Bronchial epithelial cell (primary cell): ENCODE results near the gene PCBD2. TPM values are rescaled to one million over a fixed set of nuclear protein-coding genes. Genes with fewer than 3 reads are reported as not detected.

Experiments used
- DNase-seq: peaks from one replicate; pipeline ENCODE4 v3.0.0-alpha.2; 2010; ENCODE audit warnings: low read depth
- FAIRE-seq: peaks from 2 replicates; lab custom pipeline; 2011; peaks lifted over from hg19 to GRCh38; lab: Jason Lieb, UNC
- H3K27me3 ChIP-seq: 2 replicates; pipeline ENCODE4 v1.5.1; 2011; ENCODE audit warnings: low read length; ENCODE audit not compliant: control insufficient read depth, insufficient read depth
- H3K36me3 ChIP-seq: 2 replicates; pipeline ENCODE4 v1.5.1; 2011; ENCODE audit warnings: low read length; ENCODE audit not compliant: control insufficient read depth, insufficient read depth
- H3K4me3 ChIP-seq: 2 replicates; pipeline ENCODE4 v1.5.1; 2011; ENCODE audit warnings: mild to moderate bottlenecking, low read depth, low read length, control low read depth
- total RNA-seq: library from RNA; depleted of rRNA; stranded (reverse); fragments of >200 nt; gene quantifications from 2 replicates; pipeline ENCODE4 v1.2.1, GENCODE V29; 2014
- TF ChIP-seq, protein P1 (sequence below): IDR thresholded peaks from 2 replicates; pipeline ENCODE4 v1.5.1; 2011; ENCODE audit warnings: mild to moderate bottlenecking, moderate library complexity, low read length, control low read depth, inconsistent platforms; ENCODE audit not compliant: insufficient read depth, severe bottlenecking

PCBD2 gene
- total RNA-seq, 1 donor from 2014 or later, result 6.8 TPM

DNA sequence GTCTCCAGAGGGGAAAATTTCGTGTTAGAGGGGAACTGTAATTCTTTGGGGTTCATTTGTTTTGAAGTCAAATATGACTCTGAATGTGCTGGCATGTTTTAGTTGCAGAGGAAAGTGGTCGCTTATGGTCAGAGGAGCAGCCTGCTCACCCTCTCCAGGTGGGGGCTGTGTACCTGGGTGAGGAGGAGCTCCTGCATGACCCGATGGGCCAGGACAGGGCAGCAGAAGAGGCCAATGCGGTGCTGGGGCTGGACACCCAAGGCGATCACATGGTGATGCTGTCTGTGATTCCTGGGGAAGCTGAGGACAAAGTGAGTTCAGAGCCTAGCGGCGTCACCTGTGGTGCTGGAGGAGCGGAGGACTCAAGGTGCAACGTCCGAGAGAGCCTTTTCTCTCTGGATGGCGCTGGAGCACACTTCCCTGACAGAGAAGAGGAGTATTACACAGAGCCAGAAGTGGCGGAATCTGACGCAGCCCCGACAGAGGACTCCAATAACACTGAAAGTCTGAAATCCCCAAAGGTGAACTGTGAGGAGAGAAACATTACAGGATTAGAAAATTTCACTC is 17.3 kb upstream of the PCBD2 start:
- Histone ChIP-seq H3K4me3 (no peak overlapping the region), H3K36me3 (no peaks in the 10 kb centered on the region), H3K27me3 (no peaks in the 10 kb centered on the region)
- FAIRE-seq, result no peak
- TF ChIP-seq, protein P1, sequence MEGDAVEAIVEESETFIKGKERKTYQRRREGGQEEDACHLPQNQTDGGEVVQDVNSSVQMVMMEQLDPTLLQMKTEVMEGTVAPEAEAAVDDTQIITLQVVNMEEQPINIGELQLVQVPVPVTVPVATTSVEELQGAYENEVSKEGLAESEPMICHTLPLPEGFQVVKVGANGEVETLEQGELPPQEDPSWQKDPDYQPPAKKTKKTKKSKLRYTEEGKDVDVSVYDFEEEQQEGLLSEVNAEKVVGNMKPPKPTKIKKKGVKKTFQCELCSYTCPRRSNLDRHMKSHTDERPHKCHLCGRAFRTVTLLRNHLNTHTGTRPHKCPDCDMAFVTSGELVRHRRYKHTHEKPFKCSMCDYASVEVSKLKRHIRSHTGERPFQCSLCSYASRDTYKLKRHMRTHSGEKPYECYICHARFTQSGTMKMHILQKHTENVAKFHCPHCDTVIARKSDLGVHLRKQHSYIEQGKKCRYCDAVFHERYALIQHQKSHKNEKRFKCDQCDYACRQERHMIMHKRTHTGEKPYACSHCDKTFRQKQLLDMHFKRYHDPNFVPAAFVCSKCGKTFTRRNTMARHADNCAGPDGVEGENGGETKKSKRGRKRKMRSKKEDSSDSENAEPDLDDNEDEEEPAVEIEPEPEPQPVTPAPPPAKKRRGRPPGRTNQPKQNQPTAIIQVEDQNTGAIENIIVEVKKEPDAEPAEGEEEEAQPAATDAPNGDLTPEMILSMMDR, result no peak
- DNase-seq, result no peak

DNA sequence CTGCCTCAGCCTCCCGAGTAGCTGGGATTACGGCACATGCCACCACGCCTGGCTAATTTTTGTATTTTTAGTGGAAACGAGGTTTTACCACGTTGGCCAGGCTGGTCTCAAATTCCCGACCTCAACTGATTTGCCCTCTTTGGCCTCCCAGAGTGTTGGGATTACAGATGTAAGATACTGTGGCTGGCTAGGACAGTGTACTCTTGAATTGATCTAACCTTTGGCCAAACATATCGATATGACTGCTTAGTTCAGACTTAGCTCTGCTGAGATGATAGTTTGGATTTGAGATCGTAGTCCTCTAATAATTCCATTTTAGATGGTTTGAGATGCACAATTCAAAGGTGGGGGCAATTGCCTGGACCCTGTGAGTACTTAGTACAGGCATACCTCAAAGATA is 15.6 kb upstream of the PCBD2 start:
- Histone ChIP-seq H3K27me3 (no peaks in the 10 kb centered on the region), H3K4me3 (no peak overlapping the region), H3K36me3 (no peaks in the 10 kb centered on the region)
- FAIRE-seq (no peak), DNase-seq (no peak)
- TF ChIP-seq, protein P1, result no peak

DNA sequence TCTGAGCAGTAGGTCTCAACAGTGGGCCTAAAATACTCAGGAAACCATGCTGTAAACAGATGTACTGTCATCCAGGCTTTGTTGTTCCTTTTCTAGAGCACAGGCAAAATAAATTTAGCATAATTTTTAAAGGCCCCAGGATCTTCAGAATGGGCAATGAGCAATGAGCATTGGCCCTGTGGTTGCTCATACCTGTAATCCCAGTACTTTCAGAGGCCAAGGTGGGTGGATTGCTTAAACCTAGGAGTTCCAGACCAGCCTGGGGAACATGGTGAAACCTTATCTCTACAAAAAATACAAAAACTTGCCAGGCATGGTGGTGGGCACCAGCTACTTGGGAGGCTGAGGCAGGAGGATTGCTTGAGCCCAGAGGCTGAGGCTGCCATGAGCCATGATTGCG is 13.5 kb upstream of the PCBD2 start:
- peaks cover 2% of the 10 kb centered on the region for H3K36me3 ChIP-seq
- FAIRE-seq, result no peak
- no peak overlapping the region for H3K4me3 ChIP-seq
- TF ChIP-seq, protein P1, result no peak
- H3K27me3 ChIP-seq, result no peaks in the 10 kb centered on the region
- DNase-seq, result no peak

DNA sequence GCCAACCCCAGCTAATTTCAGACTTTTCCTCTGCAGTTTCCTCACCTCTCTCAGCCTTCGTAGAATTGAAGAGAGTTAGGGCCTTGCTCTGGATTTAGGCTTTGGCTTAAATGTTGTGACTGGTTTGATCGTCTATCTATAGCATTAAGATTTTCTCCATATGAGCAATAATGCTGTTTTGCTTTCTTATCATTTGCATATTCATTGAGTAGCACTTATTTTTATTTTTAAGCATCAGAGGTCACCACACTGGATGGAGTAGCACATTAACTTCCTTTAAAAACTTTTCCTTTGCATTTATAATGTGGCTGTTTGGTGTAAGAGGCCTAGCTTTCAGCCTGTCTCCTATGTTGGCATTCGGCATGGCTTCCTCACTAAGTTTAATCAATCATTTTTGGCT is 12.6 kb upstream of the PCBD2 start:
- Histone ChIP-seq H3K27me3 (no peaks in the 10 kb centered on the region), H3K36me3 (peaks cover 2% of the 10 kb centered on the region), H3K4me3 (no peak overlapping the region)
- TF ChIP-seq, protein P1, result no peak
- FAIRE-seq (no peak), DNase-seq (no peak)

DNA sequence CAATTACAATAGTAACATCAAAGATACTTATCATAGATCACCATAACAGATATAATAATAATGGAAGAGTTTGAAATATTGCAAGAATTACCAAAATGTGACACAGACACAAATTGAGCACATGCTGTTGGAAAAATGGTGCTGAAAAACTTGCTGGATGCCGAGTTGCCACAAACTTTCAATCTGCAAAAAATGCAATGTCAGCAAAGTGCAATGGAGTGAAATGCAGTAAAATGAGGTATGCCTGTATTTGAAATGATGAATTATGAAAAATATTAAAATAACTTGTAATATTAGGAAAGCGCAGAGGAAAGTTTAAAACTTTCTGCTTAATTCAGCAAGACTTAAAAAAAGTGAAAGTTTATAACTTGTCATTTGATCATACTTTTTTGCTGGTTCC is 12.0 kb upstream of the PCBD2 start:
- DNase-seq, result no peak
- TF ChIP-seq, protein P1, result no peak
- no peak overlapping the region for H3K4me3 ChIP-seq
- FAIRE-seq, result no peak
- H3K27me3 ChIP-seq, result no peaks in the 10 kb centered on the region
- H3K36me3 ChIP-seq, result peaks cover 2% of the 10 kb centered on the region

DNA sequence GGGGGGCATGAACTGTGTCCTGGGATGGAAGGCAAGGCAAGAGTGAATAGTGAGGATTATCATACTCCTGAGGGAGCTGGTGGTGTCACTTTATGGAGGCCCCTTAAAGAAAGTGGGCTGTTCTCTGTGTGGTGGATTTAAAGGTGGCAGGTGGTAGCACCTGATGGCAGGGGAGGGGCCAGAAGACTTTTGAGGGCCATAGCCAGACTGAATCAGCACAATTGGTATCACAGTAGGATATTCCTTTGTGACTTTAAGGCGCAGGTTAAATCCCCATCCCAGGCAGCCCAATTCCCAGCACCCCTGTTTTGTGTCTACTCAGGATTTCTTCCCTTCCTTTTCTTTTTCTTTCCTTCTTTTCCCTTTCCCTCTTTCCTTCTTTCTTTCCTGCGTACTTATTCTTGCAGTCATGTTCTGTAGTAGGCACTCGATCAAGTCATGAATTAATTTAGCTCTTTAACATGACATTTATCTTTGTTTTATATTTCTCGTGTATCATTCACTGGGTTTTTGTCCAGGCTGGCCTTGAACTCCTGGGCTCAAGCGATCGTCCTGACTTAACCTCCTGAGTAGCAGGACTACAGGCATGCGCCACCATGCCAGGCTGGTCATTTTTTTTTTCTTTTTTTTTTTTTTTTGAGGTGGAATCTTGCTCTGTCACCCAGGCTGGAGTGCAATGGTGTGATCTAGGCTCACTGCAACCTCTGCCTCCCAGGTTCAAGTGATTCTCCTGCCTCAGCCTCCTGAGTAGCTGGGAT is 11.0 kb upstream of the PCBD2 start:
- peaks cover 2% of the 10 kb centered on the region for H3K36me3 ChIP-seq
- no peak overlapping the region for H3K4me3 ChIP-seq
- no peak for DNase-seq
- no peak for FAIRE-seq
- TF ChIP-seq, protein P1, result no peak
- H3K27me3 ChIP-seq, result no peaks in the 10 kb centered on the region
